ENCODE measurements around the gene OAS3.

OAS3 gene

DNA sequence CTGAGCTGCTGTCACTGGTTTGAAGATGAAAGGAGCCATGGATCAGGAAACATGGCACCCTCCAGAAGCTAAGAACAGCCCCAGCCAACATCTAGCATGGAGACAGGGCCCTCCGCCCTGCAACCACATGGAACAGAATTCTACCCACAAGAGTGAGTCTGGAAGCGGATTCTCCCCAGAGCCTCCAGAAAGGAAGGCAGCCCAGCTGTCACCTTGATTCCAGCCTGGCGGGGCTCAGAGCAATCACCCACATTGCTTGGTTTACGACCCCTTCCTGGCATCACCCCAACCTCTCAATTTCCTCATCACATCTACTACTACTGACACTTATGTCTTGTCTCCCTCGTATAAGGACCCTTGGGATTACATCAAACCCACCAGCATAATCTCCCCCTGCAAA is 78.5 kb downstream of the OAS3 start:
- no peak for DNase-seq (ENCODE audit: low read depth in 2 of 2)

DNA sequence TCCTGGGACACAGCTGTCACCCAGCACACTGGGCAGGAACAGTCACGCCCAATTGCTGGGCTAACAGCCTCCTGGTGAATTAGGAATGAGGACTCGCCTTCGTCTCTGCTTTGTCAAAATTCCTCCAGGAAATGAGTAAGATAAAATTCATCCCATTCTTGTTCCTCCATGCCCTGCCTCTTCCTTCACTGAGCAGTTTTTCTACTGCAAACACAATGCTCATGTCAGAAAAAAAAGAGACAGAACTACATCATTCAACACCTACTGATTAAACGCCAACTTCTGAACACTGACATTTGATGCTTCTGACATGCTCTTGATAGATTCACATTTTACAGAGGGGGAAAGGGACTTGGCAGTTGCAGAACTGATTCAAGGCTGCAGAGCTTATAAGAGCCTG is 80.8 kb downstream of the OAS3 start:
- no peak for DNase-seq (ENCODE audit: low read depth in 2 of 2)

DNA sequence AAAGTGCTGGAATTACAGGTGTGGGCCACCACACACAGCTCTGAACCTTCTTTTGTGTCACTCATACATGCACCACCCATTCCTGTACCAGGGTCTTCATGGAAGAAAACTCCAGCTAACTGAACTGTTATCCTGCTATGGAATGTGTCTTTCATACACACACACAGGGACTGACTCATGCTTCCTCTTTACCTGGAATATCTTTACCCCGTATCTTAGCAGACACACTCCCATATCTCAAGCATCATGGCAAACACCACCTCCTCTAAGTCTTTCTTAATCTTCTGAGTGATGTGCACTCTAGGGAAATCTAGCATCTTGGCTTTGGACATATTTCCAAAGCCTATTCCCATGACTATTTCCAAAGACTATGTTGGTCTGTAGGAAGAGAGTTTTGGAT is 83.2 kb downstream of the OAS3 start:
- DNase-seq (ENCODE audit: low read depth in 2 of 2), result no peak
